Measurements from ENCODE around the gene PSME3.
"Not testable (repeated sequence)": the region's sequence is repeated elsewhere in the genome, so short reads cannot be mapped to it uniquely, and the experiment has no call there.

The PSME3 gene

GRCh38 chr17:42883802-42884558, 50.8 kb downstream of the PSME3 start:
- DNase-seq (ENCODE audit: low spot score): no peak
- in situ Hi-C loops (cut with MboI; ENCODE audit: low sequenced_read_pairs, unreplicated experiment): no loop called here
- TF ChIP-seq, protein P1, sequence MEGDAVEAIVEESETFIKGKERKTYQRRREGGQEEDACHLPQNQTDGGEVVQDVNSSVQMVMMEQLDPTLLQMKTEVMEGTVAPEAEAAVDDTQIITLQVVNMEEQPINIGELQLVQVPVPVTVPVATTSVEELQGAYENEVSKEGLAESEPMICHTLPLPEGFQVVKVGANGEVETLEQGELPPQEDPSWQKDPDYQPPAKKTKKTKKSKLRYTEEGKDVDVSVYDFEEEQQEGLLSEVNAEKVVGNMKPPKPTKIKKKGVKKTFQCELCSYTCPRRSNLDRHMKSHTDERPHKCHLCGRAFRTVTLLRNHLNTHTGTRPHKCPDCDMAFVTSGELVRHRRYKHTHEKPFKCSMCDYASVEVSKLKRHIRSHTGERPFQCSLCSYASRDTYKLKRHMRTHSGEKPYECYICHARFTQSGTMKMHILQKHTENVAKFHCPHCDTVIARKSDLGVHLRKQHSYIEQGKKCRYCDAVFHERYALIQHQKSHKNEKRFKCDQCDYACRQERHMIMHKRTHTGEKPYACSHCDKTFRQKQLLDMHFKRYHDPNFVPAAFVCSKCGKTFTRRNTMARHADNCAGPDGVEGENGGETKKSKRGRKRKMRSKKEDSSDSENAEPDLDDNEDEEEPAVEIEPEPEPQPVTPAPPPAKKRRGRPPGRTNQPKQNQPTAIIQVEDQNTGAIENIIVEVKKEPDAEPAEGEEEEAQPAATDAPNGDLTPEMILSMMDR (IDR thresholded peaks at IDR 0.05; ENCODE audit: borderline replicate concordance, control extremely low read depth, extremely low read depth, insufficient read depth, missing control alignments): no peak

DNA sequence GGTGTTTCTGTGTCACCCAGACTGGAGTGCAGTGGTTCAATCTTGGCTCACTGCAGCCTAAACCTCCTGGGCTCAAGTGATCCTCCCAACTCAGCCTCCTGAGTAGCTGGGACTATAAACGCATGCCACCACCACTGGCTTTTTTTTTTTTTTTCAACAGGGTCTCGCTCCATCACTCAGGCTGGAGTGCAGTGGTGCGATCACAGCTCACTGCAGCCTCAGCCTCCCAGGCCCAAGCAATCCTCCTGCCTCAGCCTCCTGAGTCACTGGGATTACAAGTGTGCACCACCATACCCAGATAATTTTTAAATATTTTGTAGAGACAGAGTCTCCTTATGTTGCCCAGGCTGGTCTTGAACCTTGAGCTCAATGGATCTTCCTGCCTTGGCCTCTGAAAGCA, 52.6 kb downstream of the PSME3 start:
- DNase-seq (ENCODE audit: low spot score); in situ Hi-C loops (cut with MboI; ENCODE audit: low sequenced_read_pairs, unreplicated experiment): not testable (repeated sequence)

GRCh38 chr17:42886283-42887176, 53.3 kb downstream of the PSME3 start:
- no peak for DNase-seq (ENCODE audit: low spot score)
- TF ChIP-seq, protein P1 (IDR thresholded peaks at IDR 0.05; ENCODE audit: borderline replicate concordance, control extremely low read depth, extremely low read depth, insufficient read depth, missing control alignments): no peak
- in situ Hi-C loops (cut with MboI; ENCODE audit: low sequenced_read_pairs, unreplicated experiment): no loop called here

- in situ Hi-C loops (cut with MboI; ENCODE audit: low sequenced_read_pairs, unreplicated experiment): no loop called here
- DNase-seq (ENCODE audit: low spot score): no peak
- TF ChIP-seq, protein P1 (IDR thresholded peaks at IDR 0.05; ENCODE audit: borderline replicate concordance, control extremely low read depth, extremely low read depth, insufficient read depth, missing control alignments): no peak
Observed at GRCh38 chr17:42889809-42890208, 56.6 kb downstream of the PSME3 start.

GRCh38 chr17:42891539-42892152, 58.4 kb downstream of the PSME3 start:
- TF ChIP-seq, protein P1 (IDR thresholded peaks at IDR 0.05; ENCODE audit: borderline replicate concordance, control extremely low read depth, extremely low read depth, insufficient read depth, missing control alignments): no peak
- in situ Hi-C loops (cut with MboI; ENCODE audit: low sequenced_read_pairs, unreplicated experiment): no loop called here
- DNase-seq (ENCODE audit: low spot score): no peak

- in situ Hi-C loops (cut with MboI; ENCODE audit: low sequenced_read_pairs, unreplicated experiment): no loop called here
- TF ChIP-seq, protein P1 (IDR thresholded peaks at IDR 0.05; ENCODE audit: borderline replicate concordance, control extremely low read depth, extremely low read depth, insufficient read depth, missing control alignments): no peak
- DNase-seq (ENCODE audit: low spot score): no peak
Observed at GRCh38 chr17:42893359-42893758, 60.2 kb downstream of the PSME3 start.

Measured in GM13976 (cell line).